Stomach (tissue), 4 donors: Measurements from ENCODE around the gene DENND4B.

ENCODE experiments used
- CTCF ChIP-seq, 7 experiments: fragments of 450-650 bp in 4 of 7; fragments of 200-600 bp in 3 of 7; sonication (generic) in 3 of 7; IDR thresholded peaks; one replicate each; pipeline ENCODE4 v1.5.1; 2016 to 2019; ENCODE audit warnings: antibody characterized with exemption in 7 of 7, control low read depth in 2 of 7, mild to moderate bottlenecking in 1 of 7
- POLR2AphosphoS5 ChIP-seq, 3 donors: sonication (generic); formaldehyde crosslinking; IDR thresholded peaks; one replicate each; pipeline ENCODE4 v1.6.1; 2016; ENCODE audit warnings: antibody characterized with exemption in 3 of 3

- peak in 1 of 7 experiments; percentile 7 for TF ChIP-seq CTCF (IDR thresholded peaks at IDR 0.05)
- TF ChIP-seq POLR2AphosphoS5 (IDR thresholded peaks at IDR 0.05), result peak; percentile 81 to 97 (median 93)
Measured at GRCh38 chr1:153977250-153978240, 31.0 kb upstream of the DENND4B start, which contains the start of gene JTB.
